Daoy (cell line): ENCODE measurements around the gene CDHR3. TPM values are rescaled to one million over a fixed set of nuclear protein-coding genes. Genes with fewer than 3 reads are reported as not detected.

Experiments
- DNase-seq: peaks from one replicate; pipeline ENCODE4 v3.0.0-alpha.2; 2015; ENCODE audit warnings: low read depth
- total RNA-seq: library from RNA; depleted of rRNA; stranded (reverse); fragments of >200 nt; shearing (Covaris generic); gene quantifications from 2 replicates; pipeline ENCODE4 v1.2.3, GENCODE V29; 2014

Gene CDHR3
- total RNA-seq, 1 experiment from 2014 or later, result 0.74 TPM

DNA sequence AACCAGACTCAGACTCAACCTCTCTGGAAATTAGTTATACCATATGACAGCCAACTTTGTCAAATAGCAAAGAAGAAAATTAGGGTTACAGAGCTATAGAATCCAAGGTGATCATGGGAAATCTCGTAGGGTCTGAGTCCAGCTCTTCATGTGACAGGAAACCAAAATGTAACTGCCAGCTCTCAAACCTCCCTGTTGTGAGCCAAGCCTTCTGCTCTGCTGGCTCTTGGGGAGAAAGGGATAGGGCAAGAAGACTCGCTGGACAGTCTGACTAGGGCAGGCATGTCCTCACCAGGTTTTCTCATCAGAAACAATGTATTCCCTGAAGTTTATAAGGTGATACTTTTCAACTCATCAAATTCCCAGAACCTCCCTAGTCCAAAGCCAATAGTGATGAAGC lies 63.0 kb downstream of the CDHR3 start:
- DNase-seq, result no peak

DNA sequence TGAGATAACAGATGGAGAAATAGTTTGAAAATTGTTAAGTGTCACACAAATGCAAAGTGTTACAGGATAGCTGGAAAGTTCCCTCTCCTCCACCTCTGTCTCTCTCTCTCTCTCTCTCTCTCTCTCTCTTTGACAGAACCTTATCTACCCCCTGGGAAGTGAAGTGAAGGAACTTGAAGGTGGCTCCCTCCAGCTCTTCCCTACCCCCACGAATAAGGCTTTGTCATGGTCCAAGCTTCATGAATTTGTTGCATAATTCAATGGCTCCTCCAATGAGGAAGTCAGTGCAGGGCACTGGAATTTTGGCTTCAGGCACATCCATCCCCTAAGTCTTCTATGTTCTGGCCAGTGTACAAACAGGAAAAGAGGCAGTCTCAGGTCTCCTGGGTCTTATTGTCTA lies 66.4 kb downstream of the CDHR3 start:
- no peak for DNase-seq

DNA sequence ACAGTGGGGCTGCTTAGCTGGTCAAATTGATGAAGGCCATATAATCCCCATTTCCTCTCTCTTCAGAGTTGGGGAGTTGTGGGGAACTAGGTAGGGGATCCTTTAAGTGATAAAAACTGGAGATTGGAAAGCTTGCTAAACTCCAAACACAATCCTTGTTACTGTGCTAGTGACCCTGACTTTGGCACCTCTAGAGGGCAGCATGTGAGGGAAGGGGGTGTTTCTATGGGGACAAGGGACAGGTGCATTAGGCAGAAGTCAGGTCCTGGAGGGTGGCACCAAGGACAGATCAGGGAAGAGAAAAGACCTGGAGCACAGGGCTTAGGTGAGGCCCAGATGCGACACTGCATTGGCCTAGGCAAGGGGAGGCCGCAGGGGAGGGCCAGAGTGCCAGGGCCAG lies 66.9 kb downstream of the CDHR3 start:
- no peak for DNase-seq

DNA sequence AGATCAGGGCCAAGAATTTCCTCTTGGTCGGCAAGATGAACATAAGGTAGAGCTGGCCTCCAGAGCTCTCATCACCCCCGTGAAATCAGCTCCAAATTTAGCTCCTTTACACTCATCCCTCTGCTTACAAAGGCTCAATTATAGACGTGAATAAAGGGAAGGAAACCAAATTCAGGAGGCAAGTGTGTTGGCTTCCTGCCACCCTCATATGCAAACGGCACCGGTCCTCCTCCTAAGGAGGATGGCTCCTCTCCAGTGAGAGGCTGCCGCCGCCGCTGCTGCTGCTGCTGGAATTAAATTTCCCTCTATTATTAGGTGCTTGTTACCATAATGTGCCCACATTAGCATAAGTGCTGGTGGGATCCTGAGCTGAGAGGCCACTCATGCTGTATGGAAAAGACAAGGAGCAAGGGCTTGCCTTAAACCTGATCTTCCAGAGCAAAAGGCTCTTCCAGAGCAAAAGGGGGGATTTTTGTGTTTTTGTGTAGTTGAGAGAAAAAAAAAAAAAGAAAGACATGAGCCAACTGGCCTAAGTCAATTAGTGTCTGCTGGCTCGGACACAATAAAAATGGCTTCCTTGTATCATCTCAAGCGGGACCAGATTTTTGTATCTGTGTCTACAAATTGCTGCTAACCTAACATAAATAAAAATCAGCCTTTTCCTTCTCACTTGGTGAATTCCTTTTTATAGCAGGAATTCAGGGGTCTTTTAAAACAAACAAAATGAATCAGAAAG lies 68.4 kb downstream of the CDHR3 start:
- DNase-seq, result no peak

DNA sequence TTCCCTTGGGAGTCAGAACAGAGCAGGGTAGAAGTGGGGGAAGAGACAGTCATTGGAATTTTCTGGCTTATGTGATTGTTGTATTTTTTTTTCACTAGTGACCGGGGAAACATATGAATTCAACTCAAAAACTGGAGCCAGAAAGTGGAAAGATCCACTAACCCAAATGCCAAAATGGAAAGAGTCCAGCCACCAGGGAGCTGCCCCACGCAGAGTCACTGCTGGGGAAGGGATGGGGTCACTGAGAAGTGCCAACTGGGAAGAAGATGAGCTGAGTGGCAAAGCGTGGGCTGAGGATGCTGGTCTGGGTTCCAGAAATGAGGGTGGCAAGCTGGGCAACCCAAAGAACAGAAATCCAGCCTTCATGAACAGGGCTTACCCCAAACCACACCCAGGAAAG lies 69.2 kb downstream of the CDHR3 start:
- no peak for DNase-seq

DNA sequence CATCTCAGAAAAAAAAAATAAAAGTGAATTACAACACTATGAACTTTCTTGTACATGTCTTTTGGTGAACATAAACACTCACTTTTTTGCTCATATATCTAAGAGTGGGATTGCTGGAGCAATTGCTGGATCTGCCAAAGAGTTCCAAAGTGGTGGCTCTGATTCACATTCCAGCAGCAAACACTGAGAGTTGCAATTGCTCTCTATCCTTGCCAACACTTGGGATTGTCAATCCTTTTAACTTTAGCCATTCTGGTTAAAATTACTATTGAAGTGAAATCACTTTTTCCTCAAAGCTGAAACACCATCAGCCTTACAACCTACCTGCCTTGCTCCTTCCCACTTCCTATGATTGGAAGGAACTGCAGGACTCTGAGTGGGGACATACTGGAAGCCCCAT lies 70.7 kb downstream of the CDHR3 start:
- no peak for DNase-seq

DNA sequence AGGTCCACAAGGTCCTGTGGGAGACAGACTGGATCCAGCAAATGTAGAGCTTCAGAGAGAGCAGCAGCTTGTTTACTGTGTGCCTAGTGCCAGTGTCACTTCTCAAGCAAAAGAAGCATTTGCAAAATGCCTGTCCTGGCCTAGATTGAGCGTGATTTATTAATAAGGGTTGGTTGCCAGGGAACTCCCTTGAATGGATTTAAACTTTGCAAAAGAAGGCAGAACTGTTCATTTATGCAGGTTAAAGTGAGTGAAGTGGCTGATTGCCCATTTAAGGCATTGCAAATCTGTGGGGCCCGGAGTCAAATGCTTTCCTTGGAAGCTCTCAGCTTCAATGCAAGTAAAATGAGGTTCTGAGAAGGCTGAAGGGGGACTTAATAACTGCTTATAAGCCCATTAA lies 71.3 kb downstream of the CDHR3 start:
- DNase-seq, result no peak

DNA sequence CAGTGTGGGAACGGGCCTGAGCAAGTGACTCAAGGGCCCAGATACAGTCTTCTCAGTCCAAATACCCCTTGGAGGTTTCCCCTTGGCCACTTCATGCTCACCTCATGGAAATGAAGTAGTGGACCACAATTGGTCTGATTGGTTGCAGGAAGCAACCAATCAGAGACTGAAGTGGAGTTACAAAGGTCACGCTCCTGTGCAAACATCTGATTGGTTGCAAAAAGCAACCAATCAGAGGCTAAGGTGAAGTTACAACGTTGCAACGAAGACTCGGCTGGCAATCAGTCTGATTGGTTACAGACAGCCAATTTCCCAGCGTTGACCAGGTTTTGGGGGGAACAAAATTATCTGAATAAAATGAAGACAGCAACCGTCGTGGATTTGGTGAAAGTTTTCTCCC lies 72.5 kb downstream of the CDHR3 start:
- no peak for DNase-seq

DNA sequence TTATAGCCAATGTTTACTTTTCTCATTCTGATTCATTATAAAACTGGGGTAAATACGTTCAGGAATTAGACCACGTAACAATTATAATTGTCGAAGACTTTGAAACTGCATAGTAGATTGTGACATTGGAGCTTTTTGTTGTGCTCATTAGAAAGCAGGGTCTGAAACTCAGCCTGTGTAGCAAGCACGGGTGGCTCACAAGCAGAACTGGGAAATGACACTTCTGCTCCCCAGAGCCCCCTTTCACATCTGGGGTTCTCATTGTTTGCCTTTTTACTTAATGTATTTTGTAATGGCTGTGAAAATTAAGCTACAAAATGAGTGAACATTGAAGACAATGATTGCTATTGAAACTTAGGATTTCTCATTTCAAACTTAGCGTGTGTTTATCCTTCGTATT lies 72.9 kb downstream of the CDHR3 start:
- no peak for DNase-seq

DNA sequence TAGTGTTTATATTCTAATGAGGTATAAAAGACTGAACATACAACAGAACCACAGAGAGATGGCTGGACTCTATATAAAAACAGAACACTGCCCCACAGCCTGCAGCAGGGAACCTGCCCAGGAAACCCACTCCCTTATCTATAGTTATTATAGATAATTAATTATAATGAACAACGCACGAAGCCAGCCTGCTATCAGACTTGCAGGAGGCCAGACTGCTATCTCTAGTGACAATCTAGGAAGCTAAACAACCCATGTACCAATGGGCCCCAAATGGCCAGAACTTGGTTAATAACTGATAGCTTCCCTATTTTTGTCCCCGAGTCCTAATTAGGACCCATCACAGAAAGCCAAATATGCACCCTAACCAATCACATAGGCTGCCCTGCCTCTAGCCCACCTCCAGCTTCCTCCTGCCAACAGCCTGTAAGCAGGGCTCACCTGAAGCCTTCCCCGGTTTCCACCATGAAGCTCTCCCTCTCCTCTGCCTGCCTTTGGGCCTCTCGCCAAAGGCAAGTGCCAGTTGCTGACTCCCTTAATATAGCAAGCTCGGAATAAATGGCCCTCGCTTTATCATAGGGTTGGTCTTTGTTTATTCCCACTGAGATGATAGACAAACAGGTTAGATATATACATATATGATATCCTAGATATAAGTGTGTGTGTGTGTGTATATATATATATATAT lies 74.6 kb downstream of the CDHR3 start:
- DNase-seq, result no peak

DNA sequence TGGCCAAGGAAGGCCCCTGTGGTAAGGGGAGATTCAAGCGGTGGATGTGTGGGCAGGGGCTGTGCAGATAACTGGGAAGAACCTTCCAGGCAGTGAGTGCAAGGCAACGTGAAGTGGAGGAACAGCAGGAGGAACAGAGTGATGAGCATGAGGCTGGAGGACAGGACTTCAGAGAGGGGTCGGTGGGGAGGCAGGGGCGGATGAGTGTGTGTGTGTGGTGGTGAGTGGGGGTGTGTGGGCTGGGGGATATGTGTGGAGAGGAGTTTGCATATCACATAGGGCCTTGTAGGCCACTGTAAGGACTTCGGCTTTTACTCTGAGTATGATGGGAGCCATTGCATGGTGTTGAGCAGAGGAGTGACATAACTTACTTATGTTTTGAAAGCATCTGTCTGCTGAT lies 75.2 kb downstream of the CDHR3 start:
- no peak for DNase-seq

DNA sequence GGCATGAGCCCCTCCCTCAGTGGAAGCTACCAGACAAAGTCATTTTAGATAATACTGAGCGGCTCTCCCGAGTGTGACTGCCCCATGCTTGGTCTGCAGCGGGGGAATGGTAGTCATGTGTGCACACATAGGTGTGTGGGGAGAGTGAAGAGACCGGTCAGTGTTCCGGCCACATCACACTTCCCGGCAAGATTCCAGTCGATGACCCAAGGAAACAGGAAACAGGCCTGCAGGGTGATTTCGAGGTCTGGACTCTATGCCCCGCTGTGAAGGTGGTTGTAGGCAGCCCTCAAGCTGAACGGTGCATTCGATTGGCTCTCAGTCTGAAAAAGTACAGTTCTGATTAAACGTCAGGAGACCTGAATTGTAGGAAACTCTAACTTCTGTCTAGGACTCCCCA lies 75.9 kb downstream of the CDHR3 start:
- DNase-seq, result no peak

DNA sequence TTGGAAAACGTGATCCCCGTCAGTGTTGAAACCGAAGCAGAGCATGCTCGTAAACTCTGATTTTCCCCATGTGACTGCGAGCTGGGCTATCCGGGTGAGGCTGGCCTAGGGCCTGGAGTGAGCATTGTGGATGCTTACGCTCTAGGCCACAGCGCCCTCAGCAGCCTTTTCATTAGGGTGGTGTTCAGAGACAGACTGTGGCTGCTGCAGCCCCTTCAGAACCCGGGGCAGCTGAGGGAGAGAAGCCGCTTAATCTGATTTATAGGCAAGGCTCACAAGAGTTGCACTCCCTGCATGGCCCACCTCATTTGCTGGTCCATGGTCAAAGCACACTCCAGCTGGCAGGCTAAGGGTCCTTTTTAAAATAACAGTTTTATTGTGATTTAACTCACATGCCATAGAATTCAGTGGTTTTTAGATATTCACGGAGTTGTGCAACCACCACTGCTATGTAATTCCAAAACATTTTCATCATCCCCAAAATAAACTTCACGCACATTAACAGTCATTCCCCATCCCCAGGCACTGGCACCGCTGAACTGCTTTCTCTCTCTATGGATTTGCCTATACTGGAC lies 76.5 kb downstream of the CDHR3 start:
- DNase-seq, result no peak

DNA sequence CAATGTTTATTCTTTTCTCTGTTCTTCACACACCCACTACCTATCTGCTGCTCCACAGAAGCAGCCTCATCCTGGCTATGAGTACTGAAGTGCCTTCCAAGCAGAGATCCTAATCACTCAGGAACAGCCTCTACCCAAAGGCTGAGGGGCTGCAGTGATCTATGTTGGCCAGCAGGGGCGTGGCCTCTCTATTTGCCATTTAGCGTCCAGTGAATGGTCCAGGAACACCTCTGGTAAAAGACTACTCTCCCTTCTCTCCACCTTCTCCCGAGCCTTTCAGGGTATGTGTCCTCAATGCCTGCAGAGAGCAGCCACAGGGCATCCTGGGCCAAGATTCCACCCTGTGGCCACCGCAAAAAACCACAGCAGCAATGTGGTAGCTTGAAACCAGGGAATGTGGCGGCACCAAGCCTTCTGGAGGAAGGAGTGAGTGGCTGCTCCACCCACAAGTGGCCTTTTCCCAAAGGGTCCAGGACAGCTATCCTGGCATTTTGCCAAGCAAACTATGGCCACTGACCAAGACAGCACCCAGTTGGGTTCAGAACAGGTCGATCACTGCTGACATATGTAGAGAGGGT lies 78.2 kb downstream of the CDHR3 start:
- peak; percentile 68 for DNase-seq

DNA sequence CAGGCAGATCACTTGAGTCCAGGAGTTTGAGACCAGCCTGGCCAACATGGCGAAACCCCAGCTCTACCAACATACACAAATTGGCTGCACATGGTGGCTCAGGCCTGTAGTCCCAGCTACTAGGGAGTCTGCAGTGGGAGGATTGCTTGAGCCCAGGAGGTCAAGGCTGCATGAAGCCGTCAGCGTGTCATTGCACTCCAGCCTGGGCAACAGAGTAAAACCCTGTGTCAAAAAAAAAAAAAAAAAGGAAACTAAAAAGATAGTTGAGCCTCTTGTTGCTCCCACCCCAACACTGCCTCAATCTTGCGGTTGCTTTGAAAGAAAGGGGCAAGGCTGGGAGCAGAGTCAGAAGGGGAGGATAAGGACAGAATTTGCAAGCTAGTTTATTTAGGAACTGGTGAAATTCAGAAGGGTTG lies 79.1 kb downstream of the CDHR3 start:
- no peak for DNase-seq

DNA sequence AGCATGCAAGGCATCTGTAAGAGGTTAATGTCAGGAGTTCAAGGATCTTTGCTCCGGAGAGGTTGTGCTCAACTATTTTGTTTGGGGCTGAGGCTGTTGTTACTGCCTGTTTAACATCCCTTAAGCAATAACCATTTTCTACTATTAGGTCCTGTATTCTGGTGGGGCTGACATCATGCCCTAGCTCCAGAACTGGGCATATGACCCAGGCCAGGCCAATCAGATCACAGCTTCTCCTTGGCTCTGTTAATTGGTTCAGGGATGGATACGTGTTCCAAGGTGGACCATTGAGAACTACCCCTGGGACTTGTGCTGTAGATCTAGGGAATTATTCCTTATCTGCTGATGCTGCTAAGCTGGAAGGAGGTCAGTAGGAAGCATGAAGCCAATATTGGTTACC lies 82.1 kb downstream of the CDHR3 start:
- no peak for DNase-seq

DNA sequence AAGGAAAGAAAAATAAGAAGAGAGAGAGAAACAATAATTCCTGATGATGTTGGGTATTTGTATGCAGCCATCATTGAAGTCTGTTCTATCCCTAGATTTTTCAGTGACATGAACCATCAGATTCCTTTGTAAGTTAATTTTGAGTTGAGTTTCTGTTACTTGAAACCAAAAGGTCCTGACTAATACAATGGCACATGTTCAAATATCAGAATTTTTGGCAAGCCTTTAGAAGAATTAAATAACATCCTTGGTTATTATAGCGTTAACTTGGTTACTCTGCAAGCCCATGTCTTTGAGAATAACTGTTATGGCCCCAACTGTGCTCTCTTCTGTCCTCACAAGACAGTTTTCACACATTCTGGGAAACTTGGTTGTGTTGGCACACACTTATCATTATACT lies 82.5 kb downstream of the CDHR3 start:
- no peak for DNase-seq

DNA sequence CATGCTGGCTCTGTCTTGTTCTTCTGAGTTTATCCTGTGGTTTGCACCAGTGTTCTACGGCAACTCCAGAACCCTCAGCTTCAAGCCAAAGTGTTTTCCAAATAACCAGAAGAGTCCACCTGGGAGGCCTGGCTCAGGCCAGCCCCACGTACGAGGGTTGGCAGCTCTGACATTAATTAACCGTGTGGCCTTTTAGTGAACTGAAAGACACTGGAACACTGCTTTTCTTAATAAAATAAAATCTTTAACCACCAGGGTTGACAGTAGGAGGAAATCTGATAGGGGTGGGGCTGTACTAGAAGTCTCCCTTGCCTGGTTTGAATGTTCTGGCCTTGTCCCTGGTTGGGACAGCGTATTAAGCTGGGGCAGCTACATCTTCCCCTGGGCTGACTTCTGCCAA lies 84.1 kb downstream of the CDHR3 start:
- no peak for DNase-seq

DNA sequence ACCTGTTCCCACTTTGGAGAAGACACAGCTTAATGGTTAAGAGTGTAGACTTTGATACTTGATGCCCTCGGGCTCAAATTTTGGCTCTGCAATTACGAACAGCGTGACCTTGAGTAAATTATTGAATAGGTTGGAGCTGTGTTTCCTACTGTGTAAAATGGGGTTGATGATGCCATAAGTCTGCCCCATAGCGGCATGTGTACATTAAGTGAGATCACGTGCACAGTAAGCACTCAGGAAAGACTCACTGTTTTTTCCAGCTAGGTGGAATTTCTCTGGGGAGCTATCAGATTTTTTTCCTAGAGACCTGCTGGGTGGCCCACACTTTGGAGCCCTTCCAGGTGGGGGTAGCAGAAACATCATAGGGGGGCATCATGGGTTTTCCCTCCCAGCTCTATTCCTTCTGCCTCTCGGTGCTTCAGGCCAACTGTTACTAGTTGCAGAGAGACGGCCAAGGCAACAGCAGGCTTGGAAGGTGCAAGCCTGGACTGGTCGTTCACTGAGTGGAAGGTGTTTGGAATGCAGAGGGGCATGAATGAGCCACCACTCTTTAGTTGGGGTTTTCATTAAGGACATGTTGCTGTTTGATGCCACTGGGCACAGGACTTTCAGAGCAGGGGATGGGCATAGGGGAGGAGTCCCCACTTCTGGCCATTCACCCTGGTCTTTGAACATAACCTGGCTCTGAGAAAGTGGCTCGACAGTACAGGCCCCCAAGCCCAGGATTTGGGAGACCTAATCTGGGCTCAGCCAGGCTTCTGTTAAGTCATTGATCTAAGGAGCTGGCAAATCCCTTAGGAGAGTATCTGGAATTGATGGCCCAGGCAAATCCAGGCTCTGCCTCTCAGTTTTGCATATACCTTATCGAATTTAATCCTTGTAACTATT lies 85.0 kb downstream of the CDHR3 start:
- DNase-seq, result no peak

DNA sequence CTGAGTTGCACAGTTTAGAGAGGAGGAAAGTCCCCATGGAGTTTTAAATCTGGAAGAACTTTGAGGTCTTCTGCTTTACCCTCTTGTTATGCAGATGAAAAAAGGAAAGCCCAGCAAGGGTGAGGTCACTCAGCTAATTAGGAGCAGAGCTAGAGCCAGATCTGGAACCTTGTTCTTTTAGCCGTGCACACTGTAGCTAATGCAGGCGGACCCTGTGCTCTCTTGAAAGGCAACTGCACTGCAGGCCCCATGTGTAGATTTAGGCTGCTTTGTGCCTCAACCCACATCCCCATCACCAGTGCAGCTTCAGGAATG lies 85.6 kb downstream of the CDHR3 start:
- no peak for DNase-seq

DNA sequence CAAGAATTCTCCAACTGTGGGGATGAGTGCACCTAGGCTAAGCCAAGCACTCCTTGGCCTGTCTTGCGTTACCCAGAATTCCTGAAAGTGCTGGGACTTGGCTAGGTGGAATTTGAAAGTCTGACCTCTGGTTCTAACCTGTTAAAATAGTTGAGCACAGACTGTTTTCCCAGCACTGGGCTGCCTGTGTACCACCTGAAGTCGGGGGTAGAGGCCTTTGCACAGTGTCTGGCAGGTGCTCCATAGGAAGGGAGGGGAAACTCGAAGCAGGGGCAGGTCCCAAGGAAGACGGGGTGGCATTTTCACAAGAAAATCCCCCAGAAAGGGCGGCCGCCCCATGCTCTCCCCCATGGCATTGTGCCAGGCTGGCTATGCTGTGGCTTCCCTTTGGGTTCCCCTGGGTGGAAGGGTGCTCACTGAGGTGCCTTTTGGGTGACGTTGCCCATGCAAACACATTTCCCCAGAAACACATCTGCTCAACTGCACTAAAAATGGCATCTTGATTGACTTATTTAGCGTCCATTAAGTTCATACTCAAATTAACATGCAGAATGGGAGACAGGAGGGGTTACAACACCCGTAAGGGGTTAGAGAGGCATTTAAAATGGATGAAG lies 86.2 kb downstream of the CDHR3 start:
- no peak for DNase-seq
